Inflammatory macrophage (primary cell): ENCODE results near the gene CDK2.
"Not testable (repeated sequence)": the region's sequence is repeated elsewhere in the genome, so short reads cannot be mapped to it uniquely, and the experiment has no call there.

Experiments used
- DNase-seq, 2 donors: peaks; one replicate each; pipeline ENCODE4 v3.0.0-alpha.2; 2020 to 2022

Gene CDK2

DNA sequence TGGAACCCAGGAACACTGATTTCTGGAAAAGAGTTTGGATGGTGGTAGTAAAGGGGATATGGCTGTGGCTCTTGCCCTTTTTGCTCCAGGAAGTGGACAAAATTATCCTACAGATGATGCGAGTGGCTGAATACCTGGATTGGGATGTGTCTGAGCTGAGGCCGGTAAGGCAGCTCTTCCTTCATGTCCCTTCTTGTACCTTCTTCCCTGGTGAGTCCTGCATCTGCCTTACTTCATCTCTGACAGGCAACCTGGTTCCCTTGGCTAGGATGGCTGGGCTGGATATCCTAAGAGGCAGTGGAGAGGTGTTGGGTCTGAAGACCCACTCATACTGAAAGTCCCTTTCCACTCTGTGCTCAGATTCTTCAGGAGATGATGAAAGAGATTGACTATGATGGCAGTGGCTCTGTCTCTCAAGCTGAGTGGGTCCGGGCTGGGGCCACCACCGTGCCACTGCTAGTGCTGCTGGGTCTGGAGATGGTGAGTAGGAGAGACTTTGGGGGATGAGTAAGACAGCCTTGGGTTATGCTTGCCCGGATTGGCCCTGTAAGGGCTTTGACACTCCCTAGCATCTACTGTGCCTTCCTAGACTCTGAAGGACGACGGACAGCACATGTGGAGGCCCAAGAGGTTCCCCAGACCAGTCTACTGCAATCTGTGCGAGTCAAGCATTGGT is 27.7 kb upstream of the CDK2 start:
- DNase-seq, result no peak

DNA sequence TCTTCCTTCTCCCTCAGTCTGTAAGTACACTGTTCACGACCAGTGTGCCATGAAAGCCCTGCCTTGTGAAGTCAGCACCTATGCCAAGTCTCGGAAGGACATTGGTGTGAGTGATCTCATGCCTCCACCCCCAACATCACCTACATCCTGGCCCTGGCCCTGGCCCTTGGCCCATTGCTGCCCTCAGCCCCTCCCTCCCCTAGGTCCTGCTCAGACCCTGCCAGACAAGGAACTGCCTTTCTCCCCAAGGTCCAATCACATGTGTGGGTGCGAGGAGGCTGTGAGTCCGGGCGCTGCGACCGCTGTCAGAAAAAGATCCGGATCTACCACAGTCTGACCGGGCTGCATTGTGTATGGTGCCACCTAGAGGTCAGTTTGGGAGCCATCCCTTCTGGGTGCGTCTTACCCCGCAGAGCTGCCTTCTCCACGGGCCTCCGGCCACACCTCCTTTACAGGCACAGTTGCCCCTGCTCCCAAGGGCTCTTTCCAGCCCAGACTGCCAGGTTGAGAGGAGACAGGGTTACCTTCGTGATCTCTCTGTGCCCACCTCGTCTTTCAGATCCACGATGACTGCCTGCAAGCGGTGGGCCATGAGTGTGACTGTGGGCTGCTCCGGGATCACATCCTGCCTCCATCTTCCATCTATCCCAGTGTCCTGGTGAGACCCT is 26.4 kb upstream of the CDK2 start:
- peak; percentile 86 to 90 for DNase-seq

DNA sequence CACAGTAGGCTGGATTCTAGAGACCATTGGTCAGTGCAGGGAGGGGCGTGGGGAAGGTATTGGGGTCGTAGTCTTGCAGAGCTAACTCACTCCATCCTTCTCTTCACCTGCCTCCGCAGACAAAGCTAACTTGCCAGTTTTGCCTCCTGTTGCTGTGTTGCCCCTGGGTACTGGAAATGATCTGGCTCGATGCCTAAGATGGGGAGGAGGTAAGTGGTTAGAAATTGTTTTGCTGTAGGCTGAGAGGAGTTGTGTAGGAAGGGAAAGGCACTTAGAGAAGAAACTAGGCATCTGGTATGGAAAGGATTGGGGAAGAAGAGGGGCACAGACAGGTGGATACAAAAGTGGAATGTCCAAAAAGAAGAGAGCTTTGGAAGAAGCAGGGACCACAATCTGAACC is 24.6 kb upstream of the CDK2 start:
- no peak for DNase-seq

DNA sequence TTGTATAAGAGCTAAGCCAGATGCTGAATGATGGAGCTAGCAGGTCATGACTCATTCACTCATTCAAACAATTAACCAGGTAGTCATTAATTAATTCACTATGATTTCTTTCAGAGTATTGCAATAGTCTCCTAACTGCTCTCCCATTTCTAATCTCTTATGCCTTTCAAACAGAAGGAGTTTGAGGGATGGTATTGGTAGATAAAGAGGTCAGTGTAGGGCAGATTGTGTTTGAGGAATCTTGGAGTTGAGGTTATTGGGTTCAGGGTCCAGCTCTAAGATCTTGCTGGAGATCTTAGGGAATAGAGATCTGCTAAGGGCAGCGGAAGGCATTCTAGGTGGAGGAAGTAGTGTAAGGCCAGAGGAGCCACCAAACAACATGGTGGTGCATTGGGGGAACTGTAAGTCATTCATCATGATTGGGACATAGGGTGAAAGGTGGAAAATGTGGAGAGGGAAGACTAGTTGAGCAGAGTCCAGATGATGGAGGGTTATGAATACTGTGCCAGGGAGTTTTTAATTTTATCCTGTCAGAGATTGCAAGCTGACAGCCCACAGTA is 24.0 kb upstream of the CDK2 start:
- no peak for DNase-seq

DNA sequence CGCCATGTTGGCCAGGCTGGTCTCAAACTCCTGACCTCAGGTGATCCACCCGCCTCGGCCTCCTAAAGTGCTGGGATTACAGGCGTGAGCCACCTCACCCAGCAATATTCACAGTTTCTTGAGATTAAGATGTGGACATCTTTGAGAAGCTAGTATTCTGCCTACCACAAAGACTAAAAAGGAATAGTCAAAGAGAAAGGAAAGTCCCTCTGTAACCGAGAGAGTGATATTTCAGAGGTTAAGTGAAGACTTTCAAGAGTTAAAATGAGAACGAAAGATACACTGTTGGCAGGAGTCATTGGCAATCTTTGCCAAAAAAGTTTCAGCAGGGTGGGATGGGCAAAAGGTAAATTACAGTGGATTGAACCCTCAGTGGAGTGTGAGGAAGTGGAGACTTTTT is 20.1 kb upstream of the CDK2 start:
- no peak for DNase-seq

DNA sequence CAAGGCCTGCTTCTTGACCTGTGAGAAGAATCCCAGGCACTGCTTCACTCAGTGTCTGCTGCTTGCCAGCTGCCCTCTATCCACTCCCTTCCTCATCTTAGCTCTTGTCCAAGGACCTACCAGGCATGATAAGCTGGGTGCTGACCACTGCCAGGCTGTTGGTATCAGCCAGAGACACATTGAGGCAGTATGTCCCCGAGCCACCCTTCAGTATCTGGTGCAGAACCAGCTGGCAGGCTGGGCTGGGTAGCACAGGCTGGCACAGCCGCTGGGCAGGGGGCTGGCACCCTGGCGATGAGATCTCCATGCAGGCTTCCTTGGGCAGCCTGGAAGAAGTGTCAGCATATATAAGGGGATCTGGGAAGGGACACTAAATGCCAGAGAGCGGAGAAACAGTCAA is 11.3 kb upstream of the CDK2 start:
- DNase-seq, result no peak

DNA sequence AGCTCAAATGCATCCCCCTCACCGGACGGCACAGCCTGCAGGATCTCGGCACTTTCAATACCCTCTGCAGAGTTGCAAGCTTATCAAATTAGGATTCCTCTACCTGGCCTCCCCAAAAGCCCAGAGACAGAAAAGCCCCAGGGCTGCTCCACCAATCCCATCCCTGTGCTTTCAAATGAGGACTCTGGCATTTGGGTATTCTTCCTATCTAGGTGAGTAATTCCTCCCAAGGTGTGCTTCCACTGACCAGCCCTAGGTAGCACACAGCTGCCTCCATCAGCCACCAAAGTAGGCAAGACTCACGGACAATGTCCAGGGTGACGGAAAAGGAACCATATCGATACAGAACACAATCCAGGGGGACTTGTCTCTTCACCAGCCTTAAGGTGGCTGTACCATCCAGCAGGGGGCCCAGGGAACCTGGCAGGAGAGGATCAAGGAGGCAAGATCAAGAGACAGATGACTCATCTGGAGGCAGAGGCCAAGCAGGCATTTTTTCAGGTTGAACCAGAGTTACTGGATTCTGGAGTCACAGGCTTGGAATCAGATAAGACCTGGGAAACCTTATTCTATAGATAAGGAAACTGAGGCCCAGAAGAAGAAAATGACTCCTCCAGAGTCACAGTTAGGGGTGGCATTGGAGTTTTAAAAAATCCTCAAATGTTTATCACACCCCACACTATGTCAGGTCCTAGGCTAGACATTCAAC is 10.7 kb upstream of the CDK2 start:
- DNase-seq, result no peak

DNA sequence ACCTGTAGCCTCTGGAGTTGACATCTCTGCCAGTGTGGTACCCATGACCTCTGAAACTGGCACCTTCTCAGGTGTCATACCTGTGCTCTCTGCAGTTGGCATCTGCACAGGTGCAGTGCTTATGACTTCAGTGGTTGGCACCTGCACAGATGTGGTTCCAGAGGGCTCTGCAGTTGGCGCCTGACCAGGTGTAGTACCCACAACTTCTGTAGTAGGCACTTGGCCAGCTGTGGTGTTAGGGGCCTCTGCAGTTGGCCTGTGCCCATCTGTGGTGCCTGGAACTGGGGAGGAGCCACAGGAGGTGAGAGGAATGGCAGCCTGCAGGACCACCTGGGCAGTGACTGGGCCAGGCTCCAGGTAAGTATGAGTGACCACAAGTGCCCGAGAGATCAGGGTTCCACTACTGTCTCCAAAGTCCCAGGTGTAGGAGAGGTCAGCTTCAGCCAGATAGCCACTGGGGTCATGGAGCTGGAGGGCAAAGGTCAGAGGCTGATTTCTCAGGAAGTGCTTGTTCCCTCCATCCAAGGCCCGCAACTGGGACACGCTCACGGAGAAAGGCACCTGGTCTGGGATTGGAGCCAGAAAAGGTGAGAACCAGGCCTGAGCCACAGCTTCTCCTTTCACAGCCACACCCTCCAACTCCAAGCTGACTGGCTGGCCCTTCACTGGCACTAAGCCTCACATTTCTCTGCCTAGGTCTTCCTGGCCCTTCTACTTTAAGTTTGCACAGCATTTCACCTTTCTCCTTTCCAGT is 9.3 kb upstream of the CDK2 start:
- no peak for DNase-seq

DNA sequence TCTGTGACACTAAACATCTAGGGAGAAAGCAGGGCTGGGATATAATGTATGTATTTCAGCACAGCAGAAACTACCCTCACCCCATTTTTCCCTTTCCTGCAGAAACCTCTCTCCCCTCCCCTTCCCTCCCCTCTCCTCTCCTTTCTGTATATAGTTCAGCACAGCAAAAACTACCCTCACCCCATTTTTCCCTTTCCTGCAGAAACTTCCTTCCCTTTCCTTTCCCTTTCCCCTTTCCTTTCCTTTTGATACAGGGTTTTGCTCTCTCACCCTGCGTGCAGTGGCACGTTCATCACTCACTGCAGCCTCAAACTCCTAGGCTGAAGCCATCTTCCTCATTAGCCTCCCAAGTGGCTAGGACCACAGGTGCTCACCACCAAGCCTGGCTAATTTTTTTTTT is 2.9 kb upstream of the CDK2 start:
- no peak for DNase-seq

DNA sequence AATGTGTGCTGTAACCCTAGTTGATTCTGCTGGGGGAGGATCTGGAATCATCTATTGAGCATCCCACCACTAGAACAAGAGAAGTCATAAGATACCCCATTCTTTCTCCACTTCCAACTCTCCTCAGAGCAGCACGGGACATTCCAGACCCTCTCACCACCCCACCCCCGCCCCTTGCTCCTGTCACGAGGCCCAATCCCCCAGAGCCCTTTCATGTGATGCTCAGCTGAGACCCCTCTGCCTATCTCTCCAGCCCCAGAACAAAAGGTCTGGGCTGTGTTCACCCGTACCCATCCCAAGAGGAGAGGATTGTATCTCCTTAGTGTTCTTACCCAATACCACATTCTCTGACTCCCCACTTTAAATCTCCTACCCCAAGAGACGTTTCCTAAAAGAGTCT is 1.4 kb upstream of the CDK2 start:
- DNase-seq, result no peak

DNA sequence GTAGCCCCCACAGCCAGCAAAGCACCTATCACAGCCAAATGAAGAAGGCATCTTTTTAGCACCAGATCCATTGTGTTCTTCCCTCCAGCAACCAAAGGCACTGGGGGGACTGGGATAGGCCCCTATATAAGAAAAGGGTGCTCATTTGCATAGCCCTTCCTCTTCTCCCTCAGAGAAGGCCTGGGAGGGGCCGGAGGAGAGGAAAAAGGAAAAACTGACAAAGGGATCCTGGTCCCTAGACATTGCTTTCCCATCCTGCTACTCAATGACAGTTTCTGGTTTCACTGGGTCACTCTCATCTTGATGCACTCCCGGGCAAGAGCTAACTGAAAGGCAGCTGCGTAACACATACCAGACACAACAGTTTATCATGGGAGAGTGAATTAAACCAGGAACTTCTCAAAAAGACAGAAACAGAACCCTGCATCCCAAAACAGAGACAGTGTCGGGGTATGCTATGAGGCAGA is 656 bp upstream of the CDK2 start, which contains the start of gene PMEL:
TSS of gene PMEL (minus strand) at position 102 of the 467 bp plus-strand sequence. CDS start at position 71, 31 bp downstream.
- DNase-seq, result no peak

DNA sequence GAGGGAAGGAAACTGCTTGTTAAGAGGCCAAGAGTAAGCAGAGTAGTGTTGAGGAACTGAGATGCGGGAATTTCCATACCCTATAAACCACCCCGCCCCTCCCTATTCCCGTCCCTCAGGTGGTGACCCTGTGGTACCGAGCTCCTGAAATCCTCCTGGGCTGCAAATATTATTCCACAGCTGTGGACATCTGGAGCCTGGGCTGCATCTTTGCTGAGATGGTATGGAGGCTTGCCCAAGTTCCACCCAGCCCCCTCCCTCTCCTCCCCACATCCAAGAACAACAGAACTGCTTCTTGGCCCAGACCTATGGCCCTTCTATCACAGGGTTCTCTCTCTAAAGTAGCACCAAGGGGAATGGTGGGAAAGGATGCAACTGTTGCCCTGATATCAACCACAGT is 2.7 kb downstream of the CDK2 start:
- no peak for DNase-seq

DNA sequence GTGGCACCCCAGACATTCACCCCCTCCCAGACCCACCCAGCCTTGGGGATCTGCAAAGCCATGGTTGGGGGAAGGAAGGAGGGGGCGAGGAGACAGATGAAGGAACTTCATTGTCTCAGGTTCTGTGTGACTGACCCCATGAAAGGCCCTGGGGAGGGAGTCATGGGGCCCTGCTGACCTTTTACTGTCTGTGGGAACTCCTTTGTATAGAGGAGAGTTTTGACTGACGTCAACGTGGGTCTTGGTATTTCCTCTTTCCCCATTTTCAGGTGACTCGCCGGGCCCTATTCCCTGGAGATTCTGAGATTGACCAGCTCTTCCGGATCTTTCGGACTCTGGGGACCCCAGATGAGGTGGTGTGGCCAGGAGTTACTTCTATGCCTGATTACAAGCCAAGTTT is 4.1 kb downstream of the CDK2 start:
- DNase-seq, result no peak

DNA sequence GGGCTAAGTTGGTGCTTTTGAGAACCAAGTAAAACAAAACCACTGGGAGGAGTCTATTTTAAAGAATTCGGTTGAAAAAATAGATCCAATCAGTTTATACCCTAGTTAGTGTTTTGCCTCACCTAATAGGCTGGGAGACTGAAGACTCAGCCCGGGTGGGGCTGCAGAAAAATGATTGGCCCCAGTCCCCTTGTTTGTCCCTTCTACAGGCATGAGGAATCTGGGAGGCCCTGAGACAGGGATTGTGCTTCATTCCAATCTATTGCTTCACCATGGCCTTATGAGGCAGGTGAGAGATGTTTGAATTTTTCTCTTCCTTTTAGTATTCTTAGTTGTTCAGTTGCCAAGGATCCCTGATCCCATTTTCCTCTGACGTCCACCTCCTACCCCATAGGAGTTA is 5.4 kb downstream of the CDK2 start:
- DNase-seq, result no peak

DNA sequence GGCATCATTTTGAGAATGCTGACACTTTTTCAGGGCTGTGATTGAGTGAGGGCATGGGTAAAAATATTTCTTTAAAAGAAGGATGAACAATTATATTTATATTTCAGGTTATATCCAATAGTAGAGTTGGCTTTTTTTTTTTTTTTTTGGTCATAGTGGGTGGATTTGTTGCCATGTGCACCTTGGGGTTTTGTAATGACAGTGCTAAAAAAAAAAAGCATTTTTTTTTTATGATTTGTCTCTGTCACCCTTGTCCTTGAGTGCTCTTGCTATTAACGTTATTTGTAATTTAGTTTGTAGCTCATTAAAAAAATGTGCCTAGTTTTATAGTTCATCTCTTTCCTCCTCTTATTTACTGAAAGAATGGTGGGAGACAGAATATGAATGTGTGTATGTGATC is 5.8 kb downstream of the CDK2 start:
- DNase-seq, result no peak

DNA sequence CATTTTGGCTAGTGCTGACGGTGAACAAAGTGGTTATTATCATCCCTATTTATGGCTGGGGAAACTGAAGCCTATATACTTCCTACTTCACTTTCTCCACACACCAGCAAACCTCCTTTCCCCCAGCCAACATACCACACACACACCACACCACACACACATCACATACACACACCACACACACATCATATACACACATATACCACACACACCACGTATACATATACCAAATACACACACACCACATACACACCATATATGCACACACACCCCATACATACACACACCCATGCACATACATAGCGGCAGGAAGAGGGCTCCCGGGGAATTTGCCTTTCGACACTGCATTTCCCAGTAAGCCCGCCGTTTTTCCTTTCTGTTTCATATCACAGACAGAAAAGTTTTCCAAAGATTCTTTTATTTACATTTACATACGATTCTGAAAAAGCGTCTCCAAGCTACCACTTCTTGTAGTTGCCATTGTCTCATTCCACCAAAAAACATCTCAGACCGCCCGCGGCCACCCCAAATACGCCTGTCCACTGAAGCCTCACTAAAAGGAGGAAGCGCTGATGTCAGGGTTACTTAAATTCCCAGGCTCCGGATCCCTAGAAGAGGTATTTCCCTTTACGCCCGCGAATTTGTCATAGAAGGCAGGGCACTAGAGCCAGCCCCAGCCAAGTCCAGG is 6.4 kb downstream of the CDK2 start:
- no peak for DNase-seq

DNA sequence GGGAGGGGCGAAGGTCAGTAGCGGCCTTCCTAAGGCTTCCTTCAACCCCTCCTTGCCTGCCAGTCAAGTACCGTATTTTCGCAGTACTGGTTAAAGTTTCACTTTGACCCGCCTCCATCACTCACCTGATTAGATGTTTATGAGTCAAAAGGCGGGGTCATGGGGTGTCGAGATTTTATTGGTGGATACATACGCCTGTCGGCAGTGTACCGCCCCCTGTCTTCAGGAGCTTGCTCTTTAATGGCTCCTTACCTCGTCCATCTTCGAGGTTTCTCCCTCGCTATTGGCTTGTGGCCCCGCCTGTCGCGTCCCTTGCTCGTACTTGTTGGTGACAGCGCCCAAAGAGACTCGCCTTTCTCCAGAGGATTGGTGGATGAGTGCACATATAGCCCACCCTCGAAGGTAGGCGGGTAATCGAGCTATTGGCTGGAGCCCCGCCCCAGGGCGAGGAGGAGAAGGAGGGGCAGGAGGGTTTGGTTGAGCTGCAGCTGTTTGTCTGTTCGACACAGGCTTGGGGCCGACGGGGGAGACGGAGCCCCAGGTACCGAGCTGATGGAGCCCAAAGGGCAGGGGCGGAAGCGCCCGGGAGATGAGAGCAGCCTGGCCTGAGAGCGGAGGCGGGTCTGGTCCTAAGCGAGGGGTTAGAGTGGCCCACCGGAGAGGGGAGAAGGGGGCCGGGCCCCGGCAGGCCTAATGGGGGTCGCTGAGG is 7.1 kb downstream of the CDK2 start, which contains the start of gene RAB5B:
TSS of gene RAB5B (plus strand) at position 480 of the 709 bp plus-strand sequence. CDS start 12,883 bp downstream, outside the sequence.
- peak; percentile 100 for DNase-seq

DNA sequence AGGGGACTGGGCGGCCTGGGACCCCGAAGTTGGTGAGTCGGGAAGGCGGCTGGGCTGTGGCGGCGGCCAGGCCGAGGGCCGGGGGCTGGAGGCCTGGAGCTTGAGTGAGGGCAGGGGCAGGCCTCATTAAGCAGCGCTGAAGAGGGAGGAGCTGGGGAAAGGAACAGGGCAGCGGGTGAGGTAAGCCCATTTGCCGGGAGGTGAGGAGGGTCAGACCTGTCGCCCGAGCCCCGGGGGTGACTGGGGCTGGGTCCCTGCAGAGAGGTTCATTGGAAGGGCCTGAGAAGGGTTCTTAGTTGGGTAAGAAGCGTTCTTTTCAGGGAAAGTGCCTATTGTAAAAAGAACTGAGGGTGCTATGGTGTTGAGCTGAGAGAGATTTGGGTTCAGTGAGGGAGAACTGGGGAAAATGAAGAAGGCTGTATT is 7.7 kb downstream of the CDK2 start:
- DNase-seq, result peak in 1 of 2 donors; percentile 42

DNA sequence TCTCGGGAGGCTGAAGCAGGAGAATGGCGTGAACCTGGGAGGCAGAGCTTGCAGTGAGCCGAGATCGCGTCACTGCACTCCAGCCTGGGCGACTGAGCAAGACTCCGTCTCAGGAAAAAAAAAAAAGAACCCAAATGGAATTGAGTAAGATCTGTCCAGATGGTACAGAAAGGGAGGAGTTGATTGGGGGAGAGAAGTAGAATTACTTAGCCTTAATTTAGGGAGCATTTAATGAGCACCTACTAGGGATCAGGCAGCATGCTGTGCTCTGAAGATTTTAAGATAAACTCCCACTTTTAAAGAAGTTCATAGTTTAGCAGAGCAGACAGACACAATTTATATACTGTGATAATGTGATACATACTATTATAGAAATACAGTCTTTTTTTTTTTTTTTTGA is 11.8 kb downstream of the CDK2 start:
- no peak for DNase-seq

DNA sequence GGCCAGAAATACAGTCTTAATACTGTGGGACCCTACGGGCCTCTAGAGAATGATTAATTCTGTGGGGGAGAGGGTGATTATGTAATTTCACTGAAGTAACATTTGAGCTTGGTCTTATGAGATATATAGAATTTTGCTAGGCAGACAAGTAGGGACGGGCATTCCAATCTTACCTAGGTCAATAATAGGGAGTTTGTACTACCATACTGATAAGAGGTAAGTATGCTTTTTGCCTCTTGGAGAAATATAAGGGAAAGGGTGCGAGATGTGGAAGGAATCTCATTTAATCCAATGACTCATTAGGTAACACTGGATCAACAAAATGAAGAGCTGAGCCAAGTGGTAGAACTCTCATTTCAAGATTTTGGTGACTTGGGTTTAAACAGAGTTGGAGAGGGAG is 12.4 kb downstream of the CDK2 start:
- DNase-seq, result no peak

DNA sequence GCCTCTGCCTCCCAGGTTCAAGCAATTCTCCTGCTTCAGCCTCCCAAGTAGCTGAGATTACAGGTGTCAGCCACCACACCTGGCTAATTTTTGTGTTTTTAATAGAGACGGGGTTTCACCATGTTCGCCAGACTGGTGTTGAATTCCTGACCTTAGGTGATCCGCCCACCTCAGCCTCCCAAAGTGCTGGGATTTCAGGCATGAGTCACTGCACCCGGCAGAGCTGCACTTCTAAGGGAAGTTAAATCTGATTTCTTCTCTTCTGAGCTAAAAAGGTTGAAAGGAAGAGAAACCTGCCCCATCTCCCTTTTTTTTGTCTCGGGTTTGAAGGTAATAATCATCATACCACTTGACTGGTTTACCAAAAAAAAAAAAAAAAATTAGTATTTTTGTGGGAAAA is 15.3 kb downstream of the CDK2 start:
- not testable (repeated sequence) for DNase-seq
